ENCODE results near the gene SYPL2. TPM values are rescaled to one million over a fixed set of nuclear protein-coding genes. Genes with fewer than 3 reads are reported as not detected.

Gene SYPL2
- total RNA-seq, 4 donors from 2014 or later, result 0.15 to 0.79 (median 0.19) TPM; not detected in 1

DNA sequence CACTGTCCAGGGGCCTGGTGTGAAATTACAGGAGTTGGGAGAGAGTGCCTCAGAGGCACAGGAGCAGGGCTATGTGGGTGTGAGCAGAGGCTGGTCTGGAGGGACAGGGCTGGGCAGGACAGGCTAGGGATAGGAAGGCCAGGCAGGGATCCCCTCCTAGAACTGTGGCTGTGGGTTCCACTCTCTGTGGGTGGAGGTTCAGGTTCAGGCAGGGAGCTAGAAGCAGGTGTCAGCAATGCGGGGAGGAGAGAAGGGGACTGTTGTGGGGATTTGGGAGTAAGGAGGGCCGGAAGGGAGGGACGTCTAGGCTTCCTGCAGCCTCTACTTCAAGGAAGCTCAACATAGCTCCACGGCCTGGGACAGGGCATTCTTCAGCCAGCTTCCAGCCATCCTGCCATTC, 65.0 kb downstream of the SYPL2 start:
- no peaks in the 10 kb centered on the region for H3K9me3 ChIP-seq
- H3K27me3 ChIP-seq, result no peaks in the 10 kb centered on the region
- no peak overlapping the region for H3K27ac ChIP-seq
- DNase-seq, result no peak
- no peak overlapping the region for H3K4me3 ChIP-seq
- H3K36me3 ChIP-seq, result no peaks in the 10 kb centered on the region
- peaks cover 0 to 24% (median 5%) of the 10 kb centered on the region in 3 donors for H3K4me1 ChIP-seq
- TF ChIP-seq POLR2A (IDR thresholded peaks at IDR 0.05), result no peak
- TF ChIP-seq, protein P1, sequence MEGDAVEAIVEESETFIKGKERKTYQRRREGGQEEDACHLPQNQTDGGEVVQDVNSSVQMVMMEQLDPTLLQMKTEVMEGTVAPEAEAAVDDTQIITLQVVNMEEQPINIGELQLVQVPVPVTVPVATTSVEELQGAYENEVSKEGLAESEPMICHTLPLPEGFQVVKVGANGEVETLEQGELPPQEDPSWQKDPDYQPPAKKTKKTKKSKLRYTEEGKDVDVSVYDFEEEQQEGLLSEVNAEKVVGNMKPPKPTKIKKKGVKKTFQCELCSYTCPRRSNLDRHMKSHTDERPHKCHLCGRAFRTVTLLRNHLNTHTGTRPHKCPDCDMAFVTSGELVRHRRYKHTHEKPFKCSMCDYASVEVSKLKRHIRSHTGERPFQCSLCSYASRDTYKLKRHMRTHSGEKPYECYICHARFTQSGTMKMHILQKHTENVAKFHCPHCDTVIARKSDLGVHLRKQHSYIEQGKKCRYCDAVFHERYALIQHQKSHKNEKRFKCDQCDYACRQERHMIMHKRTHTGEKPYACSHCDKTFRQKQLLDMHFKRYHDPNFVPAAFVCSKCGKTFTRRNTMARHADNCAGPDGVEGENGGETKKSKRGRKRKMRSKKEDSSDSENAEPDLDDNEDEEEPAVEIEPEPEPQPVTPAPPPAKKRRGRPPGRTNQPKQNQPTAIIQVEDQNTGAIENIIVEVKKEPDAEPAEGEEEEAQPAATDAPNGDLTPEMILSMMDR (IDR thresholded peaks at IDR 0.05), result no peak
- intact Hi-C loops (cut with DNase I), result loop anchor here (5.0 kb wide), 1 partner anchor 39 kb away; the partner anchor contains the start of gene CYB561D1
- 76% methylated on average over 4 of the region's 4 CpGs; no CpG with 5 or more reads in 1 of the 2 donors for WGBS, 2 donors

Other genes starting within 250 kb of the SYPL2 start
- gene CELSR2, start 217.0 kb upstream of the SYPL2 start, total RNA-seq, result 10 to 100 TPM; 23.4 to 57.2 (median 39.9) TPM
- 10 to 100 TPM in 1 of 4 donors, 1 to 10 TPM in 3; 2.3 to 13.1 (median 8.7) TPM for gene PSRC1, start 183.4 kb upstream of the SYPL2 start, total RNA-seq
- not detected for gene MYBPHL, start 159.5 kb upstream of the SYPL2 start, total RNA-seq
- 10 to 100 TPM; 37.0 to 69.6 (median 44.7) TPM for gene SORT1, start 68.6 kb upstream of the SYPL2 start, total RNA-seq
- 10 to 100 TPM; 31.5 to 57.7 (median 46.8) TPM for gene PSMA5, start 40.1 kb upstream of the SYPL2 start, total RNA-seq
- gene ATXN7L2, start 17.4 kb downstream of the SYPL2 start, total RNA-seq, result 1 to 10 TPM; 2.1 to 5.9 (median 3.8) TPM
- 10 to 100 TPM in 1 of 4 donors, 1 to 10 TPM in 3; 3.1 to 12.7 (median 7.3) TPM for gene CYB561D1, start 27.5 kb downstream of the SYPL2 start, total RNA-seq
- gene AMIGO1, start 43.2 kb downstream of the SYPL2 start, total RNA-seq, result 1 to 10 TPM in 2 of 4 donors, under 1 TPM in 2; 0.45 to 2.7 (median 1.8) TPM
- not detected for gene GPR61, start 73.3 kb downstream of the SYPL2 start, total RNA-seq
- 10 to 100 TPM in 3 of 4 donors, 1 to 10 TPM in 1; 8.2 to 15.1 (median 11.6) TPM for gene GNAI3, start 82.1 kb downstream of the SYPL2 start, total RNA-seq
- not detected for gene GNAT2, start 153.1 kb downstream of the SYPL2 start, total RNA-seq
- gene AMPD2, start 153.3 kb downstream of the SYPL2 start, total RNA-seq, result 10 to 100 TPM; 18.5 to 51.5 (median 24.4) TPM
- 10 to 100 TPM; 13.5 to 53.5 (median 29.4) TPM for gene GSTM4, start 189.6 kb downstream of the SYPL2 start, total RNA-seq
- gene GSTM2, start 201.5 kb downstream of the SYPL2 start, total RNA-seq, result 10 to 100 TPM; 17.8 to 87.9 (median 46.2) TPM
- 100 to 1,000 TPM in 1 of 4 donors, under 1 TPM in 1, not detected in 2; 0.83 to 299 TPM for gene GSTM1, start 221.3 kb downstream of the SYPL2 start, total RNA-seq
- 1 to 10 TPM in 2 of 4 donors, not detected in 2; 2.2 to 4.6 TPM for gene GSTM5, start 245.7 kb downstream of the SYPL2 start, total RNA-seq

Data from esophagus squamous epithelium (tissue), 5 donors.